Vagina (tissue), 2 donors: ENCODE data around the gene PIWIL4.

Experiments used
- POLR2A ChIP-seq, 2 donors: fragments of 450-650 bp; IDR thresholded peaks; one replicate each; pipeline ENCODE4 v1.6.1; 2017; ENCODE audit warnings: antibody characterized with exemption in 2 of 2, mild to moderate bottlenecking in 2 of 2, moderate library complexity in 2 of 2
- POLR2AphosphoS5 ChIP-seq, 2 donors: sonication (generic); formaldehyde crosslinking; IDR thresholded peaks; one replicate each; pipeline ENCODE4 v1.9.0; 2017; ENCODE audit warnings: antibody characterized with exemption in 2 of 2, mild to moderate bottlenecking in 2 of 2, low read depth in 1 of 2; ENCODE audit not compliant: insufficient read depth in 1 of 2

- TF ChIP-seq POLR2A (IDR thresholded peaks at IDR 0.05): no peak
- TF ChIP-seq POLR2AphosphoS5 (IDR thresholded peaks at IDR 0.05; ENCODE audit: insufficient read depth in 1 of 2, low read depth in 1 of 2): no peak
These were observed 8.2 kb upstream of the PIWIL4 start for GRCh38 chr11:94558932-94559331.
